ENCODE measurements around the gene KRTAP10-1. TPM values are rescaled to one million over a fixed set of nuclear protein-coding genes. Genes with fewer than 3 reads are reported as not detected.

The KRTAP10-1 gene
- total and polyA plus RNA-seq, 2 of the 8 experiments (the other 6 are each of a cell fraction or from before 2014, with no cell fraction given), result 0.08 TPM; not detected in 1

GRCh38 chr21:44515359-44516165 lies 24.4 kb downstream of the KRTAP10-1 start:
- no peak overlapping the region for H2BK20ac ChIP-seq (ENCODE audit: low read length)
- no peak overlapping the region for H2AFZ ChIP-seq (ENCODE audit: low read length)
- DNase-seq (ENCODE audit: low read depth in 1 of 2, low spot score in 2 of 2), result no peak
- no peak overlapping the region for H3K4me3 ChIP-seq (ENCODE audit: extremely low read depth in 1 of 4, insufficient read depth in 2 of 4, low read depth in 3 of 4, low read length in 4 of 4)
- H4K5ac ChIP-seq (ENCODE audit: insufficient read length, low read depth, low read length), result no peak overlapping the region
- no peak overlapping the region for H3K14ac ChIP-seq (ENCODE audit: insufficient read length)
- peaks cover 2% of the 10 kb centered on the region; the same call in 1 of the 2 replicates for H3K23me2 ChIP-seq (ENCODE audit: low read depth, low read length)
- no peak overlapping the region for H2BK120ac ChIP-seq (replicated peaks; ENCODE audit: low read depth, low read length)
- H2AK5ac ChIP-seq (ENCODE audit: low read depth, low read length), result no peak overlapping the region
- H3K79me1 ChIP-seq (ENCODE audit: low read depth, low read length), result no peaks in the 10 kb centered on the region
- ChIA-PET POLR2A (ENCODE audit: partially characterized antibody) (interaction anchor here (0.7 to 2.7 kb wide), 10 partner anchors 9 to 293 kb away, joined by 3 to 9 read pairs (median 3); no protein-coding TSS in a partner anchor), CTCF (ENCODE audit: partially characterized antibody) (interaction anchor here (0.6 to 1.3 kb wide), 7 partner anchors 32 to 841 kb away, joined by 3 to 4 read pairs (median 3); no protein-coding TSS in a partner anchor)
- no peaks in the 10 kb centered on the region for H3K27me3 ChIP-seq (replicated peaks in 1 of 4; ENCODE audit: control insufficient read depth in 3 of 4, extremely low read depth in 1 of 4, insufficient read depth in 3 of 4, low read length in 3 of 4)
- no peak for FAIRE-seq
- H2BK5ac ChIP-seq (ENCODE audit: low read depth, low read length), result no peak overlapping the region
- no peaks in the 10 kb centered on the region for H3K79me2 ChIP-seq (ENCODE audit: control insufficient read depth in 1 of 2, insufficient read depth in 2 of 2, low read length in 2 of 2)
- H3K36me3 ChIP-seq (ENCODE audit: control insufficient read depth in 2 of 4, insufficient read depth in 4 of 4, low read length in 3 of 4), result peaks cover 0 to 5% (median 2%) of the 10 kb centered on the region in 4 experiments; a peak in 3 of 8 replicates
- H3K9me3 ChIP-seq (ENCODE audit: insufficient read depth in 2 of 2, low read depth in 1 of 2, low read length in 1 of 2), result no peaks in the 10 kb centered on the region; a peak in 2 of 4 replicates
- no peak overlapping the region for H2BK12ac ChIP-seq (ENCODE audit: low read depth, low read length)
- 91% methylated on average over 32 of the region's 32 CpGs; no CpG with 5 or more reads in 1 of the 2 experiments for WGBS, 2 experiments (ENCODE audit: extremely low coverage in 1 of 2, insufficient coverage in 1 of 2, insufficient read length in 1 of 2, insufficient replicate concordance in 2 of 2, low coverage in 1 of 2, low lambda C conversion rate in 2 of 2, missing lambda C conversion rate in 1 of 2)
- H4K91ac ChIP-seq (replicated peaks; ENCODE audit: insufficient read length, low read length), result no peak overlapping the region
- H3K18ac ChIP-seq (ENCODE audit: extremely low read depth, low read length), result no peak overlapping the region
- H3K23ac ChIP-seq (ENCODE audit: insufficient read length), result no peak overlapping the region
- no peak overlapping the region for H3K4ac ChIP-seq (replicated peaks; ENCODE audit: insufficient read length, low read depth, low read length)
- no peak overlapping the region for H3K27ac ChIP-seq (ENCODE audit: low read depth, low read length)
- H3K56ac ChIP-seq (replicated peaks; ENCODE audit: insufficient read length, low read depth, low read length), result no peak overlapping the region
- no peak overlapping the region for H4K8ac ChIP-seq (ENCODE audit: extremely low read depth, insufficient read depth, low read length)
- no peak overlapping the region for H3K4me2 ChIP-seq (ENCODE audit: insufficient read depth in 1 of 2, low read depth in 2 of 2, low read length in 2 of 2)
- no peak overlapping the region for H2BK15ac ChIP-seq (ENCODE audit: low read length)
- H3K9ac ChIP-seq (replicated peaks in 1 of 4; ENCODE audit: extremely low read depth in 1 of 4, low read depth in 3 of 4, low read length in 3 of 4), result no peak overlapping the region
- peaks cover 3 to 5% of the 10 kb centered on the region in 2 experiments for H4K20me1 ChIP-seq (replicated peaks in 1 of 2; ENCODE audit: control insufficient read depth in 1 of 2, insufficient read depth in 2 of 2, low read length in 2 of 2)
- peaks cover 0 to 3% (median 0%) of the 10 kb centered on the region in 4 experiments; a peak in 1 of 7 replicates for H3K4me1 ChIP-seq (replicated peaks in 1 of 4; ENCODE audit: control insufficient read depth in 3 of 4, insufficient read depth in 4 of 4, low read length in 3 of 4)
- TF ChIP-seq FOSL1 (IDR thresholded peaks at IDR 0.05; ENCODE audit: insufficient read depth, low read depth, low read length) (no peak), BRCA1 (IDR thresholded peaks at IDR 0.05; ENCODE audit: low read depth, low read length) (no peak), POLR2AphosphoS5 (IDR thresholded peaks at IDR 0.05; ENCODE audit: low read depth, low read length) (no peak), SAP30 (IDR thresholded peaks at IDR 0.05; ENCODE audit: insufficient read depth, insufficient replicate concordance, low read length) (no peak), EP300 (IDR thresholded peaks at IDR 0.05; ENCODE audit: borderline replicate concordance in 1 of 2, low read depth in 2 of 2, low read length in 2 of 2) (no peak), PHF8 (conservative IDR thresholded peaks at IDR 0.05; ENCODE audit: low read depth, low read length) (no peak), KDM1A (IDR thresholded peaks at IDR 0.05; ENCODE audit: borderline replicate concordance, low read length) (no peak), EGR1 (IDR thresholded peaks at IDR 0.05; ENCODE audit: borderline replicate concordance, low read depth, low read length) (no peak), RFX5 (IDR thresholded peaks at IDR 0.05; ENCODE audit: borderline replicate concordance, low read depth, low read length) (no peak)

Measured in H1 (cell line).